Cardiac fibroblast (primary cell): Measurements from ENCODE around the gene NKAP.
A peak's percentile ranks its signal among the peaks of the same experiment; 100 is the strongest.

Experiments used
- DNase-seq, 2 donors: peaks; one replicate each; pipeline versions ENCODE4 v3.0.0 to v3.0.0-alpha.2; 2010; ENCODE audit warnings: low read depth in 2 of 2
- H3K4me3 ChIP-seq, 2 donors: replicated peaks in 1 of 2; 1 replicate in 1 of 2; 2 replicates in 1 of 2; pipeline ENCODE4 v1.5.1; 2011; ENCODE audit warnings: low read depth in 2 of 2, low read length in 2 of 2, mild to moderate bottlenecking in 2 of 2, moderate library complexity in 1 of 2
- TF ChIP-seq, protein P1 (sequence below): IDR thresholded peaks from one replicate; pipeline ENCODE4 v1.5.1; 2011; ENCODE audit warnings: low read depth, mild to moderate bottlenecking, low read length, inconsistent platforms

The NKAP gene

DNA sequence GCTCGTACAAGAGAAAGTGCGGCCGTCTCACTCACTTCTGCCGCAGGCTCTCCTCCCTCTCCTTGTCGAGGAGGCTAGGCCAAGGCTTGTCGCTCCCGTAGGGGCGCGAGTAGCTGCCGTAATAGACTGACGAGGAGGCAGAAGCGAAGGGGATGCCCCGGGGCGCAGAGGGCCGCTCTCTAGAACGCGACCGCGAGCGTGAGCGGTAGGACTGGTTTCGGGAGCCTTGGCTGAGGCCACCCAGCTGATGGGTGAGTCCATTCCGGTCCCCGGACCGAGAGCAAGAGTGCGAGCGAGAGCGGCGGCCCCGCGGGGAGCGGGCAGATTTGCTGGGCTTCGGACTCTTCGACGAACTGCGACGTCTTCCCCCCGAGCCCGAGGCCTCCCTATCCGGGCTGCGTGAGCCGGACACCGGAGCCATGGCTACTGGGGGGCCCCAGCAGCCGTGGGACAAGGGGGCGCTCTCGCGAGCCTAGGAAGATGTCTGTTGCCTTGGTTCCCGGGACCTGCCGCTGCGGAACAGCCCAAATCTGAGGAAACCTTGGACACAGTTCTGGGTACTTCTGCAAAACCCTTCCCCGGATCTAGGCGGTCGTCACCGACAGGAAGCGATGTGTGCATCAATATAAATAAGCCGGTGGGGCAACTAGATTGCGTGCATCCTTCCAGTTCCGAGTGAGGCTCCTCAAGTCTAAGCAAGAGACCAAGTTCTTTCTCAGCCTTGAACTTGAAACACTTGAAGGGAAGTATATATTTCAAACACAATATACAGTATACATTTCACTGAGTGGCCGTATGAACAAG lies at the start of gene NKAP:
NKAP (minus strand) TSS at position 567 of the 804 bp plus-strand sequence; CDS start at position 421, 146 bp downstream.
- DNase-seq, result peak; percentile 96
- TF ChIP-seq, protein P1, sequence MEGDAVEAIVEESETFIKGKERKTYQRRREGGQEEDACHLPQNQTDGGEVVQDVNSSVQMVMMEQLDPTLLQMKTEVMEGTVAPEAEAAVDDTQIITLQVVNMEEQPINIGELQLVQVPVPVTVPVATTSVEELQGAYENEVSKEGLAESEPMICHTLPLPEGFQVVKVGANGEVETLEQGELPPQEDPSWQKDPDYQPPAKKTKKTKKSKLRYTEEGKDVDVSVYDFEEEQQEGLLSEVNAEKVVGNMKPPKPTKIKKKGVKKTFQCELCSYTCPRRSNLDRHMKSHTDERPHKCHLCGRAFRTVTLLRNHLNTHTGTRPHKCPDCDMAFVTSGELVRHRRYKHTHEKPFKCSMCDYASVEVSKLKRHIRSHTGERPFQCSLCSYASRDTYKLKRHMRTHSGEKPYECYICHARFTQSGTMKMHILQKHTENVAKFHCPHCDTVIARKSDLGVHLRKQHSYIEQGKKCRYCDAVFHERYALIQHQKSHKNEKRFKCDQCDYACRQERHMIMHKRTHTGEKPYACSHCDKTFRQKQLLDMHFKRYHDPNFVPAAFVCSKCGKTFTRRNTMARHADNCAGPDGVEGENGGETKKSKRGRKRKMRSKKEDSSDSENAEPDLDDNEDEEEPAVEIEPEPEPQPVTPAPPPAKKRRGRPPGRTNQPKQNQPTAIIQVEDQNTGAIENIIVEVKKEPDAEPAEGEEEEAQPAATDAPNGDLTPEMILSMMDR, result no peak
- peak within 1 kb of the TSS; percentile 72 to 73 for H3K4me3 ChIP-seq

GRCh38 chrX:119991005-119991787 lies 47.6 kb upstream of the NKAP start:
- DNase-seq, result no peak
- TF ChIP-seq, protein P1, result no peak
- no peak overlapping the region for H3K4me3 ChIP-seq

- no peak overlapping the region for H3K4me3 ChIP-seq
- TF ChIP-seq, protein P1, result no peak
- DNase-seq, result no peak
Measured at GRCh38 chrX:119990556-119991004, 47.0 kb upstream of the NKAP start.

DNA sequence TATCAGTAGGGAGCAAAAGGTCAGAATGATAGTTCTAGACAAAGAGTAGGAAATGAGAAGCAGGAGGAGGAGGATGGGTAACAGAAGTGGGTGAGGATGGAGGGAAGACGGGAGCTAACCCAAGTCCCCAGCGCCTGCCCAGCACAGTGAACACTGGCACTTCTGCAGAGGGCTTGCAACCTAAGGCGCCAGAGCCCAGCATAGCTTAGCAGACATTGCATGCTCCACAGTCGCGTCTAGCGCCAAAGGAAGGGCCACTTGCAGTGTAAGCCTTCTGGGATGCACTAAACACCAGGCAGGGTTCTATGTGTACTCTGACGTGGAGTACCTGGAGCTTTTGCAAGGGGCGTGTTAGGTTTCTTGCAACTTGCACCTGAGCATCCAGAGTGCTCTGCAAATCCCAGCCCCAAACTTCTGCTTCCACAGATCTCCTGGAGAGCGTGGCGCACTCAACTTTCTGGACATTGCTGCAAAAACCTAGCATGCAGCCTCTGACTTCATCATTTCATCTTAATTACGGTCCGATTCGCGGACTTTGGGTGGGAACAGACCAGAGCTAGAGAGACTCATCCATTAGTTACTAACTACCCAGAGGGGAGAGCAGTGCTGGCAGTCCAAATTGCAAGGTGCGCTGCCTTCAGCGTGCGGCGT lies 46.5 kb upstream of the NKAP start:
- no peak overlapping the region for H3K4me3 ChIP-seq
- no peak for DNase-seq
- TF ChIP-seq, protein P1, result no peak

DNA sequence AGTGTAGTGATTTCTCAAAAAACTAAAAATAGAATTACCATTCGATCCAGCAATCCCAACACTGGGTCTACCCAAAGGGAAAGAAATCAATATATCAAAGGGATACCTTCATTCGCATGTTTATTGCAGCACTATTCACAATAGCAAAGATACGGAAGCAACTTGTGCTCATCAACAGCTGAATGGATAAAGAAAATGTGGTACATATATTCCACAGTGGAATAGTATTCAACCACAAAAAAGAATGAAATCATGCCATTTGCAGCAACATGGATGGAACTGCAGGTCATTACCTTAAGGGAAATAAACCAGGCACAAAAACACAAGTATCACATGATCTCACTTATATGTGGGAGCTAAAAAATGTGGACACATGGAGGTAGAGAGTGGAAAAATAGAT lies 42.7 kb upstream of the NKAP start:
- H3K4me3 ChIP-seq, result no peak overlapping the region
- TF ChIP-seq, protein P1, result no peak
- no peak for DNase-seq

DNA sequence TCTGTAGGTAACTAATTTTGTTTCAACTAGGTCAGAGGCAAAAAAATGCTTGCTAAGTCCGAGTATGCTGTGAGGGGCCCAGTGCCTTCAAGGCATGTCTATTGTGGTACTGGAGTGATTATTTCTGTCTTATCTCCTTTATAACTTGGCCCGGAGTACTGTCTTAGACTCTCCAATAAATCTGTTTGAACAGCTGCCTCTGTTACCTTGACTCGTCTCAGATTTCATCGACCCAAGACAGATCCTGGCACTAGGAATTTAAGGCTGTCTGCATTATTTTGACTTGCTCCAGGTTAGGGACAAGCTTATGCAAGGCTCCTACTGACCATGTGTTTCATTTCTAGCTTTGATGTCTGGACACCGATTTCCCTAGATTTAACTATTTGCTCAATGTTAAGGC lies 41.1 kb upstream of the NKAP start:
- DNase-seq, result no peak
- TF ChIP-seq, protein P1, result no peak
- no peak overlapping the region for H3K4me3 ChIP-seq
